ENCODE data around the gene S100G.

The S100G gene

GRCh38 chrX:16646366-16647138 lies 3.4 kb upstream of the S100G start:
- no peak for TF ChIP-seq CTCF (IDR thresholded peaks at IDR 0.05; ENCODE audit: low read depth, low read length, missing control alignments)
- no peak overlapping the region for H3K4me3 ChIP-seq (ENCODE audit: low read depth, low read length)
- DNase-seq (ENCODE audit: low read depth) = no peak
- in situ Hi-C loops (cut with HindIII; ENCODE audit: low sequenced_read_pairs) = no loop called here

- no peak overlapping the region for H3K4me3 ChIP-seq (ENCODE audit: low read depth, low read length)
- no peak for TF ChIP-seq CTCF (IDR thresholded peaks at IDR 0.05; ENCODE audit: low read depth, low read length, missing control alignments)
- in situ Hi-C loops (cut with HindIII; ENCODE audit: low sequenced_read_pairs) = no loop called here
- DNase-seq (ENCODE audit: low read depth) = no peak
These were observed 1.6 kb downstream of the S100G start for GRCh38 chrX:16651391-16652024.

- no peak for TF ChIP-seq CTCF (IDR thresholded peaks at IDR 0.05; ENCODE audit: low read depth, low read length, missing control alignments)
- no peak for DNase-seq (ENCODE audit: low read depth)
- in situ Hi-C loops (cut with HindIII; ENCODE audit: low sequenced_read_pairs) = no loop called here
- no peak overlapping the region for H3K4me3 ChIP-seq (ENCODE audit: low read depth, low read length)
These were observed 3.5 kb downstream of the S100G start for GRCh38 chrX:16653424-16653823.

- TF ChIP-seq CTCF (IDR thresholded peaks at IDR 0.05; ENCODE audit: low read depth, low read length, missing control alignments) = no peak
- in situ Hi-C loops (cut with HindIII; ENCODE audit: low sequenced_read_pairs) = no loop called here
- no peak overlapping the region for H3K4me3 ChIP-seq (ENCODE audit: low read depth, low read length)
- peak; percentile 12 for DNase-seq (ENCODE audit: low read depth)
These were observed 4.1 kb downstream of the S100G start for GRCh38 chrX:16654093-16654492.

- in situ Hi-C loops (cut with HindIII; ENCODE audit: low sequenced_read_pairs) = no loop called here
- DNase-seq (ENCODE audit: low read depth) = no peak
- no peak for TF ChIP-seq CTCF (IDR thresholded peaks at IDR 0.05; ENCODE audit: low read depth, low read length, missing control alignments)
- H3K4me3 ChIP-seq (ENCODE audit: low read depth, low read length) = no peak overlapping the region
These were observed 8.3 kb downstream of the S100G start for GRCh38 chrX:16658284-16658683.

GRCh38 chrX:16659321-16659720 lies 9.4 kb downstream of the S100G start:
- H3K4me3 ChIP-seq (ENCODE audit: low read depth, low read length) = no peak overlapping the region
- TF ChIP-seq CTCF (IDR thresholded peaks at IDR 0.05; ENCODE audit: low read depth, low read length, missing control alignments) = no peak
- in situ Hi-C loops (cut with HindIII; ENCODE audit: low sequenced_read_pairs) = no loop called here
- no peak for DNase-seq (ENCODE audit: low read depth)
